Measurements from ENCODE around the gene SLC25A4. TPM values are rescaled to one million over a fixed set of nuclear protein-coding genes. Genes with fewer than 3 reads are reported as not detected.
"Not testable (repeated sequence)": the region's sequence is repeated elsewhere in the genome, so short reads cannot be mapped to it uniquely, and the experiment has no call there.

The SLC25A4 gene
- total RNA-seq, result 2.3 and 2.6 TPM in 2 replicates

DNA sequence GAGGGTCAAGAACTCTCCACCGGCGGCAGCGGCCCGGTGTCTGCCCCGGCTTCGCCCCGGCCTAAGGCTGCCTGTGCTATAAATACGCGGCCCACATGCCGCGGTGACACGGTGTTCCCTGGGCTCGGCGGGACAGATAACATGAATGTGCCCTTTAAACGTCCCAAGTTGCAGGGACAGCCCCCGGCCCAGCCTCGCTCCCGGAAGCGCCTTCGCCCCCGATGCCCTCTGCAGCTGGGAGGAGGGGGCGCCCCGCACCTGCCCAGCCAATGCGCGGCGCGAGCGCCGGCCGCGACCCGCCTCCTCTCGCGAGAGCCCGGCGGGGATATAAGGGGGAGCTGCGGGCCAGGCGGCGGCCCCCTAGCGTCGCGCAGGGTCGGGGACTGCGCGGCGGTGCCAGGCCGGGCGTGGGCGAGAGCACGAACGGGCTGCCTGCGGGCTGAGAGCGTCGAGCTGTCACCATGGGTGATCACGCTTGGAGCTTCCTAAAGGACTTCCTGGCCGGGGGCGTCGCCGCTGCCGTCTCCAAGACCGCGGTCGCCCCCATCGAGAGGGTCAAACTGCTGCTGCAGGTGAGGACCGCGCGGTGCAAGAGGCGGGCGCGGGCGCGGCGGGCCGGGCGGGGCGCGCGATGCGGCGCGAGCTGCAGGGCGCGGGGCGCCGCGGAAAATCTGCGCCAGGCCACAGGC lies at the start of gene SLC25A4:
SLC25A4 (plus strand) TSS at position 355 of the 689 bp plus-strand sequence; CDS start at position 462, 107 bp downstream.
- intact Hi-C loops (cut with micrococcal nuclease), result loop anchor here (5.0 kb wide), 2 partner anchors 59 to 126 kb away; partner anchors contain the start of genes CFAP97 and HELT

DNA sequence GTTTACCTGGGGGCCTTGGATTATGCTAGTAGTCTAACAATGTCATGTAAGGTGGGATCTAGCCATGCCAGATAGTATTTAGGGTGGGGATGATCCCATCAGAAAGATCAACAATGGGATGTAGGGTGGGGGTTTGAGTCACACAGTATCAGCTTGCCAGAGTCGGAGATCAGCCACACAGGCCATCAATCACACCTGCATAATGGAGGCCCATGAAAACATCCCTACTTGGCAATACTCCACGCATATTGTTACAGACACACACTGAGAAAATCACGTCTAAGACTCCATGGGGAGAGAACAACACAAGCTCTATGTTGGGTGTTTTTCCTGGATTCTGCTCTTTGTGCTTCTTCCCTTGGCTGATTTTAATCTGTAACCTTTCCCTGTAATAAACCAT lies 49.5 kb upstream of the SLC25A4 start:
- intact Hi-C loops (cut with micrococcal nuclease), result no loop called here

DNA sequence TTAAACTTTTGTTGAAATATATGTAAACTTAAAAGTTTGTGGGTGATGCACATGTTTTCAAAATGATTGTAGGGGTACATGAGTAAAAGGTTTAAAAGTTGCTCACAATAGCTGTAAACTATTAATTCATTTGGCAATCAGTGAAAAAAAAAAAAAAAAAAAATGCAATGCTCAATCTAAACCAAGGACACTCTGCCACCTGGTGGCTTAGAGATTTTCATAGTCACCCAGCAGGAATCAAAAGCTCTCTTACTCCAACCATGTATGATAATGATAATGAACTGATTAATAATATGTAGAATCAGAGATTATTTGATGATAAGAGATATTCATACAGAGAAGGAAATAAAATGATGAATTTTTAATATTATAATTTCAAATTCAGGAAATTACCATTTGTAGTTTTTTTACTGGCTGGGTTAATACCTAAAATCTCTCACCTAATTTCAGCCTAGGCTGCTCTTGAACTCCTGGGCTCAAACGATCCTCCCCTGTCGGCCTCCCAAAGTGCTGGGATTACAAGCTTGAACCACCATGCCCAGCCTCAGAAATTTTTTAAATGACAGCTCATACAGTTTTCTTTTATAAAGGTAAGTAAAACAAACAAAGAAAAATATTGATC lies 46.9 kb upstream of the SLC25A4 start:
- intact Hi-C loops (cut with micrococcal nuclease), result loop anchor here (1.0 to 2.0 kb wide), 2 partner anchors 57 to 349 kb away; no protein-coding TSS in a partner anchor

DNA sequence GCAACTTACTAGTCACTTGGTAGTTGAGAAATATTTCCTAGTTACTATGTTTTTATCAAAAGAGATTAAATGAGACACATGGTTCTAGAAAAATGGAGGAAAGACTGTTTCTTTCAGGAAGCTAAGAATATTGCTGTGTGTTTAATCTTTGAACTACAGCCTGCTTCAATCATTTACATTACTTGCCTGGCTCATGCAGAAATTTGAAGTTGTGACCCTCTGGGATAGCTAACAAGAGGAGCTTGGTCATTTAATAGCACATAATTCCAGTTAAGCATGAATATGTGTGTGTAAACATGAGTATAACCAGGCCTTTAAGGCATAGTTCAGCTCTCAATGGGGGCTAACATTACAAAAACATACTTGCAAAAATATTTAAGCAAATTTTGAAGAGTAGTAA lies 44.6 kb upstream of the SLC25A4 start:
- intact Hi-C loops (cut with micrococcal nuclease), result no loop called here

DNA sequence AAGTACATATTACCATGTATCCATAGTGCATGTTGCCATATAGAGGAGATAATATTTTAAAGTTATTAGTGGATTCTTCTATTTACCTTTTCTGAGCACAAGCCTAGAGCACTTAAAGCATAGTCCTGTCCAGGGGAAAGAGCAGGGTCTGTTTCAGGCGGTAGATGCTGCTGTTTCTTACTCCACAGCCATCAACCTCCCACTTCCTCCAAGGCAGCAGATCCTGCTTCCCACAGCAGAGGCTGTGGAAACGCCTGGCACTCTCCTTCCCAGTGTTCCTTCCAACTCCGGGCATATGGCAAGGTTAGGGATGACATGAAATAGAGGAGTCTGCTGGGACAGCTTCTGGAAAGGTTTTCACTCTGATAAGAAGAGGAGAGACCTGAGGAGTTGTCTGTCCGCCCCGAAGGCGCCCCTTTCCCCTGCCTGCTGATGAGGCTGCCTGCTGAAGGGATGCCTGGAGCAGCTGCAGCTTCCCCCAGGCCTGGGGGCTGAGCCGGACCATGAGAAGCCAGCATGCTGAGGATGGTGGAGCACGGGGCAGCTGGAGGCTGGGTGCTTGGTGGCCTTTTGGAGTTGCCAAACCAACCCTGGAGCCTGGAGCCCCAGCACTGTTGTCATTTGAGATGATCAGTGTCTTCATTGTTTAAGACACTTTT lies 43.9 kb upstream of the SLC25A4 start:
- intact Hi-C loops (cut with micrococcal nuclease), result no loop called here

DNA sequence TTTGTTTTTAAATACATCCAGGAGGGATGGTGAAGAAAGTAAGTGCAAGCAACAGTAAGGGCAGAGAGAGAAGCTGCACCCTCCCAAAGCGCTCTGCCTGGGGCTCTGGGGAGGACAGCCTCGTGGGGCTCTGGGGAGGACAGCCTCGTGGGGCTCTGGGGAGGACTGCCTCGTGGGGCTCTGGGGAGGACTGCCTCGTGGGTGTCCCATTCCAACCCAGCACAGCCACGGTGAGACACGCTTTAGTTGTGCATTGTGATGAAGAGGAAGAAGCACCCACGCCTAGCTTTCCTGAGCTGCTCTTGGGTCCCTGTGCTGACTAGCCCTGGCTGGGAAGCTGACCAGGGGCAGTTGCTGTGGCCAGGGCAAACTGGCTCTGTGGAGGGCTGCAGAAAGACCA lies 43.1 kb upstream of the SLC25A4 start:
- intact Hi-C loops (cut with micrococcal nuclease), result no loop called here

DNA sequence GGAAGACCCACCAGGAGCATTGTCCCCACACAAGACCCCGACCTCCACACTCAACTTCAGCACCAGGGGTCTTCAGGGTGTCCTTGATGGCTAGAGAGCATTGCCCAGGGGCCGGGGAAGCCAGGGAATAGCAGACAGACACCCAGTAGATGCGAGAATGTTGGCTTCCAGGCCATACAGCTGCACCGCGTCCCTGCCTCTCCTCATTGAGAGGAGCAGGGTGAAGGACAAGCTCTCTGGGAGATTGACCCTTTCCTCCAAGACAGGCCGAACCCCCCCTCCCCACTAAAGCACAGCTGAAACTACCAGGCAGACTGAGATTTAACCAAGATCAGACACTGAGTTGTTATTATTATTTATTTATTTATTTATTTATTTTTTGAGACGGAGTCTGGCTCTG lies 42.6 kb upstream of the SLC25A4 start:
- intact Hi-C loops (cut with micrococcal nuclease), result no loop called here

DNA sequence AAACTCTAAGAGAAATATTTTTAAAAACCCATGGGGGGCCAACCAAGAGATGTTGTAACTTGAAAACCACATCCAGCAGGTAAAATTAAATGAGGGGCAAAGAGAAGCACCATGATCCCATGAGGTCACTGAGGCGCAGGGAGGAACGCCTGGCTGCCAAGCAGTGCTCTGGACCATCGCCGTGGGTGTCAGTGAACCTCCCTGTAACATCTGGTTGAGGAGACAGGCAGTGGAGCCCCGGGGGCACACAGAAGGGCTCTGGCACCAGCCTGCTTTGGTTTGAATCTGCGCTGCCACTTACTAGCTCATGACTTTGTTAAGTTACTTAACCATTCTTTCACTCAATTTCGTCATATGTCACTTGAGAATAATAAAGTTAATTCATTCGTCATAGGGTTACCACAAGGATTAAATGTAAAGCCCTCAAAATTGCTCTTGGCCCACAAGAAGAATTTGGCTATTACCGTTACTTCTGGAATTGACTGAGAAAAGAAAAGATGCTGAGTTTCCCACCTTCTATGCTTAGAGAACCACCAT lies 41.6 kb upstream of the SLC25A4 start:
- intact Hi-C loops (cut with micrococcal nuclease), result no loop called here

DNA sequence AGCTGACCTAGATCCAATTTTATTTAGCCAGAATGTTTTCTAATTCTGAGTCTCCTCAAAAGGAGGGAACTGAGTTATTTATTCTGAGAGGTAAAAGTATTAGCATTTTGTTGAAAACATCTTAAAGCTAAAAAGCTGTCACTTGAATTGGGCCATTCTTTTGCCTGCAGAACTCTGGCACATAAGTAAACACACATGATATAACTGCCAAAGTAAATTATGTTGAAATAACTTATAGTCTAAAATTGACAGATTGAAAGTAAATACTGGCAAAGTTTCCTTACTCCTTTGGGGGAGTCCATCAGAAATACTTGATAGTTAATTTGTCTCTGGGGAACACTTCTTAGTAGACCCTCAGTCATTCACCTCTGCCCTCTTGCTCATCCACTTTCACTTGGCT lies 38.3 kb upstream of the SLC25A4 start:
- intact Hi-C loops (cut with micrococcal nuclease), result no loop called here

DNA sequence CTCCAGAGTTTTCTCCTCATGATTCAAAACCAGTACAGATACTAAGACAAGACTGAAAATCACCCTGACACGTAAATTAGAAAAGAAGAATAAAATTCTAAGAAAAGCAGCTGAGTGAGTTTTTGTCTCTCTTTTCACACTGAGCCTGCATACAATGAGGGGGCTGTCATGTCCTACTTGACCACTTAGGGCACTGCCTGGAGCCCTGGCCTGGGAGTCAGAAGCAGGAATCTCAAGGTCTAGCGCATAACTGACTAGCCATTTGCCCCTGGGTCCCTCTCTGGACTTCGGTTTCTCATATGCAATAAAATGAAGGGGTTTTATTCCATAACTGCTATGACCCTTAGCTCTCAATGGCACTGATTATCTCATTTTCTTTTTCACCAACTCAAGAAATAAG lies 36.7 kb upstream of the SLC25A4 start:
- intact Hi-C loops (cut with micrococcal nuclease), result no loop called here

DNA sequence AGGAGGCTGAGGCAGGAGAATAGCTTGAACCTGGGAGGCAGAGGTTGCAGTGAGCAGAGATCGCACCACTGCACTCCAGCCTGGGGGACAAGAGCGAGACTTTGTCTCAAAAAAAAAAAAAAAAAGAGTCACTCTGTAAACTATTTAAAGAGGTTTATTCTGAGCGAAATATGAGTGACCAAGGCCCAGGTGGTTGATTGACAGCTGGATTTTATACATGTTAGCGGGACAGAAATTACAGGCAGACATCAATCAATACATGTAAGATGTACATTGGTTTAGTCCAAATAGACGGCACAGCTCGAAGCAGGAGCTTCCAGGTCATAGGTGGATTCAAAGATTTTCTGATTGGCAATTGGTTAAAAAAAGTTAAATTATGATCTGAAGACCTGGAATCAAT lies 35.5 kb upstream of the SLC25A4 start:
- intact Hi-C loops (cut with micrococcal nuclease), result not testable (repeated sequence)

DNA sequence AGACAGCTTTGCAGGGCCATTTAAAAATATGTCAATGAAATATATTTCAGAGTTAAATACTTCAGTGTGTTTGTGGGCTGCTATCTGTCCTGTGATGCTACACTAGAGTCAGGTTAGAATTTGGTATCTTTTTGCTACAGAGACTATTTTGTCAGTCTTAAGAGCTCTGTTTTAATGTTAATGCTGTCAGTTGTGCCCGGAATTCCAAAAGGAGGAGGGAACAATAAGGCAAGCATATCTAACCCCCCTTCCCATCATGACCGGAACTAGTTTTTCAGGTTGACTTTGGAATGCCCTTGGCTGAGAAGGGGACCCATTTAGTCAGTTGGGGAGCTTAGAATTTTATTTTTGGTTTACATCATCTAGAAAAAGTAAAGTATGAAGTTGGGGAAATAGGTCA lies 34.9 kb upstream of the SLC25A4 start:
- intact Hi-C loops (cut with micrococcal nuclease), result no loop called here

DNA sequence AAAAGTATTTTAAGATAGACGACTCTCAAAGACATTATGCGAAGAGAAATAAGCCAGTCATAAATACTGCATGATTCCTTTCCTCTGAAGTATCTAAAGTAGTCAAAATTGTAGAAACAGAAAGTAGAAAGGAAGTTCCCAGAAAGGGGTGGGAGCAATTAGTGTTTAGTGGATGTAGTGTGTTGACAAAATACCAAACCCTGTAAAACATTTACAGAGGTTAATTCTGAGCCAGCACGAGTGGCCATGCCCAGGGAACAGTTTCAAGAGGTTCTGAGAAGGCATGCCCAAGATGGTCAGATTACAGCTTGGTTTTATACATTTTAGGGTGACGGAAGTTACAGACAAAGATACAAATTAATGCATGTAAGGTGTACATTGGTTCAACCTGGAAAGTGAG lies 34.4 kb upstream of the SLC25A4 start:
- intact Hi-C loops (cut with micrococcal nuclease), result no loop called here

DNA sequence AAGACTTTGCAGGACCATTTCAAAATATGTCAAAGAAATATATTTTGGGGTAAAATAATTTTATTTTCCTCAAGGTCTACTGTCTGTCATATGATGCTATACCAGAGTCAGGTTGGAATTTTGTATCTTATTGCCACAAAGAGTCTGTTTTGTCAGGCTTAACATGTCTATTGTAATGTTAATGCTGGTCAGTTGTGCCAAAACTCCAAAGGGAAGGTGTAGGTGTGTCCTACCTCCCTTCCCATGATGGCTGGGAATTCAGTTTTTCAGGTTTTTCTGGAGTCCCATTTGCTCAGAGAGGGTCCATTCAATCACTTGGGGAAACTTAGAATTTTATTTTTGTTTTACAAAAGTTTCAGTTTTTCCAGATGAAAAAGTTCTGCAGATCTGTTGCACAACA lies 33.3 kb upstream of the SLC25A4 start:
- intact Hi-C loops (cut with micrococcal nuclease), result no loop called here

DNA sequence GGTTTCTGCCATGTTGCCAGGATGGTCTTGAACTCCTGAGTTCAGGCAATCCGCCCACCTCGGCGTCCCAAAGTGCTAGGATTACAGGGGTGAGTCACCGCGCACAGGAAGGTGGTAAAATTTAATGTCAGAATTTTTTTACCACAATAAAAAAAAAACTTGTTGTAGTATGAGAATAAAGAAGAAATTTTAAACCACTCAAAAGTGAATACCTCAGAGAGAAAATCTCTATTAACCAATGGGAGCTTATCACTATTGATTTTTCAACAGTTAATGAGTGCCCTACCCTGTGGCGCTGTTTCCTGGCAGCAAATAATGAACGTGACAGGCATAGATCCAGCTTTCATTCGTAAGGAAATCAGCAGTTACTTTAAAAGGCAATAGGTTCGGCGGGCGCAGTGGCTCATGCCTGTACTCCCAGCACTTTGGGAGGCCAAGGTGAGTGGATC lies 32.7 kb upstream of the SLC25A4 start:
- intact Hi-C loops (cut with micrococcal nuclease), result no loop called here

DNA sequence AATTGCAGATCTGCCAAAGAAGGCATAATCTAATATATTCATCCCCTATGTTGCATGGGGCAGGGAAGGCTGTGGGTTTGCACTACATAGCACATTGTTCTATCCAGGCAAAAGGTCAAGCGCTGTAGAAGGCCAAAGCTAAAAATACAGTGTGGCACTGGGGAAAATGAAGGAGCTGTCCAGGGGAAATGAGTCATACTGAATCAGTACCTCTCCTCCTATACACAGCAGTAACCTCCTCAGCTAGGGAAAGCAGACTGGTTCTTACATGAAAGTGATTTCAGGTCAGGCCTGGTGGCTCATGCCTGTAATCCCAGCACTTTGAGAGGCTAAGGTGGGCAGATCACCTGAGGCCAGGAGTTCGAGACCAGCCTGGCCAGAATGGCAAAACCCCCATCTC lies 31.0 kb upstream of the SLC25A4 start:
- intact Hi-C loops (cut with micrococcal nuclease), result no loop called here

DNA sequence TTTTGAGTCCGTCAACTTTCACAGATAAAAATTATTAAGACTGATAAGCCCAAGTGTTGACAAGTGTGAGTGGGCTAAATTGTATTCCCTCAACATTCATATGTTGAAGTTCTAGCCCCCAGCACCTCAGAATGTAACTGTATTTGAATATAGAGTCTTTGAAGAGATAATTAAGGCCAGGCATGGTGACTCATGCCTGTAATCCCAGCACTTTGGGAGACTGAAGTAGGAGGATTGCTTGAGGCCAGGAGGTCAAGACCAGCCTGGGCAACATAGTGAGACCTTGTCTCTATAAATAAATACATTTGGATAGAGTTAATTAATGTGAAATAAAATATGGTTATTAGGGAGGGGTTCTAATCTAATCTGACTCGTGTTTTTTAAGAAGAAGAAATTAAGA lies 29.7 kb upstream of the SLC25A4 start:
- intact Hi-C loops (cut with micrococcal nuclease), result no loop called here

DNA sequence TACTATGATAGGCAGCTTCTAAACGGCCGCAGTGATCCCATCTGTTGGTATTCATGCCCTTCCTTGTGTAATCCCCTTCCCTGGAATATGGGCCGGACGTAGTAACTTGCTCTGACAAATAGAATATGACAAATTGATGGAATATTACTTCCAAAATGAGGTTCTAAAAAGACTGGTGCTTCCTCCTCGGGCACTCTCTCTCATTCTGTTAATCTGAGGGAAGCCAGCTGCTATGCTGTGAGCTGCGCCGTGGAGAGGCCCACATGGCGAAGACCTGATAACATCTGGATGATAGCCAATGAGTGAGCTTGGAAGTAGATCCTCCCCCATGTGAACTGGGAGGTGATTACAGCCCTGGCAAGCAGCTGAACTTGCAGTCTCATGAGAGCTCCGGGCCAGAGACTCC lies 27.2 kb upstream of the SLC25A4 start:
- intact Hi-C loops (cut with micrococcal nuclease), result no loop called here

DNA sequence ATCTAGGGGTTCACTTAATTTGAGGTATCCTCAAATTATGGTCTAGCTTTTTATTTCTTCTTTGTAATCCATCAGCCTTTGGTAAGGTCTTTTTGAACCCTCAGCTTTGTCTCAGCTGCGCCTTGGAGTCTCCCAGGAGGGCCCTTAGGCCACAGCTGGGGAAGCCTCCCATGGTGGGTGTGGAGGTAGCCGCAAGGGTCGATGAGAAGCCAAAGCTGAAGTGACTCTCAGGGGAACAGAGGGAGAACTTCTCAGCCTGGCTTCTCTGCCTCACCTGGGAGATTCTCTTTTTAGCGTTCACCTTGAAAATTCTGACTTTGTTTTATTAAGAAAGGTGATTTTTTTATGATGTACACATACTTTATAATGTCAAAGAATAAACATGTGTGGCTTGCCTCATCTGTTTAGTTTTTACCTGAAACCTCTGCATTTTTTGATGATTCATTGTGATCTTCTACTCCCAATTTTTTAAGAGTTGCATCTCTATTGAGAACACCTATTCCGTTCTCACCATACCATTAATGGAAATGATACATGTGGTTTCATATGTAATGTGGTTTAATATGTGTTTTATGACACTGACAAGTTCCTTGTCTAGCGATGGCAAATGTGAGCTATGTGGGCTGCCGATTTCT lies 25.6 kb upstream of the SLC25A4 start:
- intact Hi-C loops (cut with micrococcal nuclease), result no loop called here

DNA sequence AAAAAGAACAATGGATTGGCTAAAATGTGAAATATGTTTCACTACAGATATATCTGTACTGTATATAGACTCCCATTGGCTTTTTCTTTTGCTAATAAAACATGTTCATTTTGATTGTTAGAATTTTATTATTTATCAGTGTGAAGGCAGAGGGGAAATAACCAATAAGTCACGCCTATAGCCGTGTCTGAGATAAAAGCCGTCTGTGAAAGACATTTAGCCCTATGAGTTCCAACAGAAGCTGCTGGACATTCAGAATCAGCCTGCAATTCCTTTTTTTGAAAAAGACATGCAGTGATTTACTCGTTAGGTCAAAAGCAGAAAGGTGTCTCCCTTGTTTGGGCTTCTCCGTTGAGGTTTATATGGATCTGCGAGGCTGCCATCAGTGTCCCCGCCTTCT lies 24.2 kb upstream of the SLC25A4 start:
- intact Hi-C loops (cut with micrococcal nuclease), result no loop called here

DNA sequence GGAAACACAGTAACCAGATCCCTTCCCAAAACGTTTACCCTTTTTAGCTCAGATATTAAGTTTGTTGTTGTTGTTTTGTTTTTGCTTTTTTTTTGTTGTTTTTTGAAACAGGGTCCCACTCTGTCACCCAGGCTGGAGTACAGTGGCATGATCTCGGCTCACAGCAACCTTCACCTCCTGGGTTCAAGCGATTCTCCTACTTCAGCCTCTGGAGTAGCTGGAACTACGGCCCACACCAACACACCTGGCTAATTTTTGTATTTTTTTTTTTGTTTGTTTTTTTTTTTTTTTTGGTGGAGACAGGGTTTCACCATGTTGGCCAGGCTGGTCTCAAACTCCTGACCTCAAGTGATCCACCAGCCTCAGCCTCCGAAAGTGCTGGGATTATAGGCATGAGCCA lies 23.6 kb upstream of the SLC25A4 start:
- intact Hi-C loops (cut with micrococcal nuclease), result not testable (repeated sequence)

Data from T-helper 2 cell treated with Interferon-gamma antibody and Interleukin-4, amounts not matched to agents 100 ng/mL and 5 ng/mL, for 36 hours (primary cell).